GM18868 (cell line): Measurements from ENCODE around the gene CD300LF.

ENCODE experiments used
- ATAC-seq: cut with Tn5 transposase; IDR thresholded peaks from one replicate; pipeline ENCODE4 v1.9.1; 2021; ENCODE audit warnings: mild to moderate bottlenecking, moderate library complexity; ENCODE audit not compliant: unreplicated experiment

The CD300LF gene

DNA sequence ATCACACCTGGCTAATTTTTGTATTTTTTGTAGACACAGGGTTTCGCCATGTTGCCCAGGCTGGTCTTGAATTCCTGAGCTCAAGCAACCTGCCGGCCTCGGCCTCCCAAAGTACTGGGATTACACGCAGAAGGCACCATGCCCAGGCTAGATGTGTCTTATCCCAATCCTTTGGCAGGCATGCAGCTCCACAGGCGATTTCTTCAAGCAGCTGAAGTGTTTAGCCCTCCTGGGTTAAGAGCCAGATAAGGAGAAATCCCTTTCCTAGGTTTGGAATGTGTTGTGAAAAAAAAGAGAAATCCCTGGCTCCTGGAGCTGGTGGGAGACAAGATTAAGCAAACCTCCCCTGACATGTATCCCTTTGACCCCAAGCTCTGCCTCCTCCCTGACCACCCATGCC is 33.7 kb upstream of the CD300LF start:
- no peak for ATAC-seq

DNA sequence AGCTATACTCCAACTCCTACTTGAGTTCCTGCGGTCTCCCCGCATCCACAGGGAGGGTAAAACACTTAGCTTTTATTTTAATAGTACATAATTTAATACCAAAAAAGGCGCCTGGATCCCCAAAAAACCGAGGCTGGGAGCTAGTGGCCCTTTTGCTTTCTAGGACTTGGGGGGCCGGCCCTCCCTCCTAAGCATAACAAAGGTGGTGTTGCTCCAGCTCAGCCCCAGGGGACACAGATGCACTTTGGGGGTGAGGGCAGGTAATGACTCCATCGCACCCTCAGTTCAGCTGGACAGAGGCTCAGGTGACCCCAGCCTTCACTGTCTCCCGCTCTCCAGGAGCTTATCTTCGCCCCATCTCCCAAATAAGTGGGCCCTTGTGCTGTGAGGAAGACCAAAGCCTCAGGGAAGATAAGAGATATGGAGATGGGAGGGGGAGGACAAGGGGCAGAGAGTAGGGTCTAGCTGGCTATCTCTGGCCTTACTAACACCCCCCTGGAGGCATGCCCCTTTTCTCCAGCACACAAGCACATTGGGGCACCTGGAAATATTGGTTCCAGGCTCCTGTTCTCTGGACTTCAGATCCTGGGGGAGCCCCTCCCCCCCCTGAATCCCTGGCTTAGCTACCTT is 32.9 kb upstream of the CD300LF start:
- no peak for ATAC-seq

GRCh38 chr17:74744714-74745547 is 32.2 kb upstream of the CD300LF start:
- ATAC-seq = no peak

GRCh38 chr17:74744349-74744713 is 31.6 kb upstream of the CD300LF start:
- ATAC-seq = no peak

- ATAC-seq = no peak
Observed at GRCh38 chr17:74743755-74744154, 31.0 kb upstream of the CD300LF start.

GRCh38 chr17:74742978-74743545 is 30.3 kb upstream of the CD300LF start:
- no peak for ATAC-seq

DNA sequence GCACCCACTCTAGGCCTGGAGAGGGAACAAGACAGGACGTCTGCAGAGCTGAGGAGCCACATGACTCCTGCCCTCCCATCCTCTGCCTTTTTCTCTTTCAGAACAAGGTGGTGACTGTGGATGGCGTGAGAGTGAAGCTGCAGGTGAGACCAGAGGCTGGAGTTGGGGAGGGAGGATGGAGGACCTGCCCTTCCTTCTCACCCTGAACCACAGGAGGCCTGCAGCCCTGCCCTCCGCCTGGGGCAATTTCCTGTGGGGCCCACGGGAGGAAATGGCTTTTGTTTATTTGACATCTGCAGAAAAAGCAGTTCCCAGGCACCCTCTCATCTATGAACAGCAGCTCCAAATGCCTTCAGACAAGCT is 29.4 kb upstream of the CD300LF start:
- ATAC-seq = no peak

DNA sequence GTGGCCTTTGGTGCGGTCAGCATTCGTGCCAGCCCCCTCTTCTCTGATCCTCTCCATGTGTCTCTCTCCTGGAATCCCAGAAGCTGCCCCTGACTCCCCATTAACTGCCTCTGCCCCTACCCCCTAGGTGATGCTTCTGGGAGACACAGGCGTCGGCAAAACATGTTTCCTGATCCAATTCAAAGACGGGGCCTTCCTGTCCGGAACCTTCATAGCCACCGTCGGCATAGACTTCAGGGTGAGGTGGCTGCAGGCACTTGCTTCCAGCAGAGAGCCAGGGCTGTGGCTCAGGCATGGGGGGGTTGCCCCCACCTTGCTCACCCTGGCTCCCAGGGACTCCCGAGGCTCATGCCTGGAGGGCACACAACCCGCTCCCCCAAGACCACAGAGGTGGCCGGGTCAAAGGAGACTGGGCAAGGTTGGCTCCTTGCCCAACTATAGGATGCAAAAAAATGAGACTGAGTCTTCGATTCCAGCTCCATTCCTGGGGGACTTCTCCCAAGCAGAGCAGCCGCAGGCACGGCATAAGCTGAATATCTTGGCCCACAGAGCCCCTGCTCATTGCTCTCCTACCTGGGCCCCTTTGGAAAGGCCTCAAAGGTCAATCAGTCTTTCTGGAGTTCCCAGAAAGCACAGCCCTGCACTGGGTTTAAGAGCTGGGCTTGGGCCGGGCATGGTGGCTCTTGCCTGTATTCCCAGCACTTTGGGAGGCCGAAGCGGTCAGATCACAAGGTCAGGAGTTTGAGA is 28.1 kb upstream of the CD300LF start:
- no peak for ATAC-seq

GRCh38 chr17:74740173-74740572 is 27.4 kb upstream of the CD300LF start:
- ATAC-seq = no peak

DNA sequence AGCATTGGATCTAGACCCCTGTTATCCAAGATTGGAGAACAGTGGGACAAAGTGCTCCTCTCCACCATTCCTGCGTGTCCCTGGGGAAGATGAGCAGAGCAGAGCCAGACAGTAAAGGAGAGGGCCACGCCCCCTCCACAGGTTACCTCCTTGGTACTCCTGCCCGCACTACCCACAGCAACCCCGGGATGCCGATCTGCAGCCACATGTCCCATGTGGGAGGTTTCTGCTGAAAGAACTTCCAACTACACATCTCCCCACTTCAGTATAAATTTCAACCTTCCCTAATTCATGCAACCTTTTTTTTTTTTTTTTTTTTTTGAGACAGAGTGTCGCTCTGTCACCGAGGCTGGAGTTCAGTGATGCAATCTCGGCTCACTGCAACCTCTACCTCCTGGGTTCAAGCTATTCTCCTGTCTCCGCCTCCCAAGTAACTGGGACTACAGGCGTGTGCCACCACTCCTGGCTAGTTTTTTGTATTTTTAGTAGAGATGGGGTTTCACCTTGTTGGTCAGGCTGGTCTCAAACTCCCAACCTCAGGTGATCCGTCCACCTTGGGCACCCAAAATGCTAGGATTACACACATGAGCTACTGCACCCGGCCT is 26.6 kb upstream of the CD300LF start:
- no peak for ATAC-seq

- no peak for ATAC-seq
Observed at GRCh38 chr17:74738051-74738996, 25.6 kb upstream of the CD300LF start.

- ATAC-seq = no peak
Observed at GRCh38 chr17:74737299-74738050, 24.8 kb upstream of the CD300LF start.

DNA sequence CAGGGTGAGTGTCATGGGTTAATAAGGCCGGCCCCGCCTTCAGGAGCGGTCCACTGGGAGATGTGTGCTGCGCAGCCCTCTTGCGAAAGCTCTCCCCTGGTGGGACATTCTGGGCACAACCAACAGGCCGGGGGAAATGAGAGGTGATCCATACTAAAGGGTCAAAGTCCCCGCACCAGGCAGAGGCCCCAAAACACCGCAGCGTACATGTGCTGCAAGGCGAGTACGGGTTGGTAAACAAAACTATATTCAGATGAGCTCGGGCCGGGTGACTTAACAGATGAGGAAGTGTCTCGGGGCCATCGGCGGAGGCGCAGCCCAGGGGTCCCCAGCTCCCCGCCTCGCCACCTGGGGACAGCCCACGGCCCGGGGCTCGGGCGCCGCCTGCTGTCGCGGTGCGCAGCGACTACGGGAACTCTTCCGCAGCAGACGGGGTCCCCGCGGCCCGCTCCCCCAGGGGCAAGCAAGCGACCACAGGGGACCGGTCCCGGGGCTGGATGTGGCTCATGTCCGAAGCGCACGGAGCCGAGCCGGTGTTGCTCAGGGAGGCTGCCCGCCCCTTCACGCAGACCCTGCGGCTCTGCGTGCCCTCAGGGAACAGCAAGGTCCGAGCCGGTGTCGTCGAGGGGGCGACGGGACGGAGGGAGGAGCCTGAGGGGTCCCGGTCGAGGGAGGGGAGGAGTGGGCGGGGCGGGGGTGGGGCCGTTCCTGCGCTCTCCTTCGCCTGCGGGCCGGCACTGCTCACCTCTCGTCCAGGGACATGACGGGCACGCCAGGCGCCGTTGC is 24.0 kb upstream of the CD300LF start, which contains the start of gene RAB37:
TSS of gene RAB37 (plus strand) at position 744 of the 786 bp plus-strand sequence. CDS start at position 761, 17 bp downstream.
- no peak for ATAC-seq

DNA sequence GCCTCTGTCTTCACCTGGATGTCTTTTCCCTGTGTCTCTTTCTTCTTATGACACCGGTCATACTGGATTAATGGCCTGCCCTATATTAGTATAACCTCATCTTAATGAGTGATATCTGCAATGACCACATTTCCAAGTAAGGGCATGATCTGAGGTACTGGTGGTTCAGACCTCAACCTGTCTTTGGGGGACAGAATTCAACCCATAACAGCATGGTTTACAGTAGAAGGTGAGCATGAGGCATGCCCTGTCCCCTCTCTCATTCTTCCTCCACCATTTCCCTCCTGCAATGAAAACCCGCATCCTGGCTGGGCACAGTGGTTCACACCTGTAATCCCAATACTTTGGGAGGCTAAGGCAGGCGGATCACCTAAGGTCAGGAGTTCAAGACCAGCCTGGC is 21.5 kb upstream of the CD300LF start:
- no peak for ATAC-seq

DNA sequence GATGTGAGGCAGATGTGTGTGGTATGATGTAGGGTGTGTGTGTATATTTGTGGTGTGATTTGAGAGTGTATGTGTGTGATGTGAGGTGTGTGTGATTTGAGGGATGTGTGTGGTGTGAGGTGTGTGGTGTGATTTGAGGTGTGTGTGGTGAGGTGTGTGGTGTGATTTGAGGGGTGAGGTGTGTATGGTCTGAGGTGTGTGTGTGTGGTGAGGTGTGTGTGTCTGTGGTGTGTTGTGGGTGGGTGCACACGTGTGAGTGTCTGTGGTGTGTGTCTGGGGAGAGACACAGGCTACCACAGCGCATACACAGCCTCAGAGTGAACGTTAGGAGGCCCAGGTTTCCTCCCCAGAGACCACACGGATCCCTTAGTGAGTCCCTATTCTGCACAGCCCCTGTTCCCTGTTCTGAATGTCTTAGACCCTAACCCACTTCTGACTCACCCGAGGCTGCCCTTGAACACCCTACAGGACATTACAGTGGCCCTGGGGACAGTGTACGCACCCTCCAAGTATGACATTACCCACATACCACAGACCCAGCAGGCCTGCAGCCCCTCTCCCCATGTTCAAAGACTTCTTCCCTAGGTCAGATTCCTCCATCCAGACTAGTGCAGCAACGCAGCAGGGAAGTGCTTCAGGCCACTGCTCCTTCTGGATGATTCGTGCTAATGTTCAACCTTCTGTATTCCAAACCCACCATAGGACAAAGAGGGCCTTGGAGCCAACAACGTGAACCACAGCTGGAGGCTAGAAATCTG is 20.8 kb upstream of the CD300LF start:
- ATAC-seq = no peak

DNA sequence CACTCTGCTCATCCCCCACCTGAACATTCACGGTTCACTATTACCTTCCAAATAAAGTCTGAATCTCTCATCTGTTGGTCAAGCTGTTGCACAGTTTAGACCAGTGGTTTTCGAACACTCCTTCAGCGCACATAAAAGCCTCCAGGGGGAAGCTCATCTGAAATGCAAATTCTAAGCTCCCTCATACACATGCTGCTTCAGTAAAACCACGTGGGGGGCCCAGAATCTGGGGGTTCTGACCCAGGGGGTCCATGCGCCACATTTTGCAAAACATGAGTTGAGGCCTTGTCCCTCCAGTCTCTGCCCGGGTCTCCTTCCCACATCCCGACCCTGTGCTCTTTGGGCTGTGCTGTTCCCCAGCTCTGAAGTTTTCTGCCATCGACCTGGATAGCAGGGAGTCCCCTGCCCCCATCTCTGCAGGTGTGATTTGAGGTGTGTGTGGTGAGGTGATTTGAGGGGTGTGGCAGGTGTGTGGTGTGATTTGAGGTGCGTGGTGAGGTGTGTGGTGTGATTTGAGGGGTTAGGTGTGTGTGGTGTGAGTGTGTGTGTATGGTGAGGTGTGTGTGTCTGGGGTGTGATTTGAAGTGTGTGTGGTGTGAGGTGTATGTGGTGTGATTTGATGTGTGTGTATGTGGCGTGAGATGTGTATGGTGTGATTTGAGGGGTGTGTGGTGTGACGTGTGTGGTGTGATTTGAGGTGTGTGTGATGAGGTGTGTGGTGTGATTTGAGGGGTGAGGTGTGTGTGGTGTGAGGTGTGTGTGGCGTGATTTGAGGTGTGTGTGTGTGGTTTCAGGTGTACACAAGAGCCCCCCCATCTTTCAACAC is 19.5 kb upstream of the CD300LF start:
- ATAC-seq = no peak

DNA sequence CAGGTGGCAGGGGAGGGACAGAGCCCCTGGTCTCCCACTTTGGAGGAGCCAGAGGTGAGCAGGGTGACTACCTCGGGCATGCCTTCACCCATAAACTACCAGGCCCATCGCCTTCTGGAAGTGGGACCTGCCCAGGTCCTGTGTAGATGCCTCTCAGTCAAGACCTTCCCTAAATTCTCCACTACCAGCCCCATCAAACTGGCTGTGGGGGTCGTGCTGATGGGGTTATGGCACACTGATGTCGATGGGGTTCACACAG is 18.6 kb upstream of the CD300LF start:
- no peak for ATAC-seq
